Upper lobe of left lung (tissue), 6 donors: Measurements from ENCODE around the gene USP6NL. TPM values are rescaled to one million over a fixed set of nuclear protein-coding genes. Genes with fewer than 3 reads are reported as not detected.

Source experiments
- total RNA-seq, 6 donors: library from RNA; depleted of rRNA in 4 of 6; stranded (reverse); fragments of >200 nt in 4 of 6; gene quantifications; one replicate each; pipeline versions ENCODE4 v1.1.0 to v1.2.1, GENCODE V29; 2016 to 2021
- donor health status: DM: no; HTN: no; CAD: no; lungs with moderate emphysema.
- donor health status: DM: no; HTN: yes; CAD: no; lungs with severe emphysema.

The USP6NL gene
- total RNA-seq, 6 donors from 2014 or later, result 16.4 to 28.6 (median 21.8) TPM

Other genes starting within 250 kb of the USP6NL start
- gene ECHDC3, start 130.7 kb upstream of the USP6NL start, total RNA-seq, result 10 to 100 TPM; 32.0 to 98.0 (median 61.2) TPM
- gene PROSER2, start 211.7 kb upstream of the USP6NL start, total RNA-seq, result 10 to 100 TPM; 19.8 to 64.5 (median 24.7) TPM